ENCODE measurements around the gene ADAM19.
"Not testable (repeated sequence)": the region's sequence is repeated elsewhere in the genome, so short reads cannot be mapped to it uniquely, and the experiment has no call there.

ADAM19 gene

GRCh38 chr5:157485340-157485739 is 90.2 kb downstream of the ADAM19 start:
- TF ChIP-seq CTCF (IDR thresholded peaks at IDR 0.05; ENCODE audit: low read depth, low read length), result no peak

DNA sequence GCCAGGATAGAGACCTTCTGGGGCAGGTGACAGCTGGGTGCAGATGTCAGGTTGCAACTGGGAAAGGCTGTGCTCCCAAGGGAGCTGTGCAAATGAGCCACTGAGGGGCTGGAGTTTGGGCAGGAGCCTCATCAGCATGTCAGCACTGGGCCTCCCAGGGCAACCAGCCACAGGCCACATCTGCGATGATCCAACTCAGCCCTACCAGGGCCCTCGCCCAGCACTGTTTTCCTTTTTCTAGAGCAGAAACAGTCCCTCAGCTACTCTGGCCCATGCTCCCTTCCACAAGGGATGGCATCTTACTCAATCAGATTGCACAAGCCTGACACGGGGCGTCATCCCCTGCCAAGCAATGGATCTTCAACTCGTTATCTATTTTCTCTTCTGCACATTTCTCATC is 90.8 kb downstream of the ADAM19 start:
- DNase-seq (ENCODE audit: extremely low read depth, low read depth), result peak; percentile 10
- TF ChIP-seq CTCF (IDR thresholded peaks at IDR 0.05; ENCODE audit: low read depth, low read length), result no peak

More at GRCh38 chr5:157485340-157485739, 90.2 kb downstream of the ADAM19 start:
- no peak for DNase-seq (ENCODE audit: extremely low read depth, low read depth)

GRCh38 chr5:157482702-157483101 is 92.9 kb downstream of the ADAM19 start:
- DNase-seq (ENCODE audit: extremely low read depth, low read depth), result not testable (repeated sequence)

DNA sequence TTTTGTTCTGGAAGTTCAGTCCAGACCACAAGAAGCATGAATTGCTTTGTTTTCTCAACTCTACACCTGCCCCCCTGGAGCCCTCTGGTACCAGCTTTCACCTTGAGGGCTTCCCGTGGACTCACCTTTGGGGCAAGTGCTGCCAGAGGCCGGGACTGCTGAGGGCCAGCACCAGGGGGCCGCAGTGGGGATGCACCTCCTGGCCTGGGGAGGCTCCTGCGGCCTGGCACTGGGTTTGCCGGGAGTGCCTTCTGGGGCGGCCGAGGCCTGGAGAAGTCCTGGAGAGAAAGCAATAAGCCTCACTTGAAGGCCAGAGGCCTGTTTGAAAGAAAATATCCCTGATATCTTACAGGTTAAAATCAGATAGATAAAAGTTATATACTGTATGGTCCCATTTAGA is 93.9 kb downstream of the ADAM19 start:
- no peak for TF ChIP-seq CTCF (IDR thresholded peaks at IDR 0.05; ENCODE audit: low read depth, low read length)
- DNase-seq (ENCODE audit: extremely low read depth, low read depth), result no peak

- no peak for DNase-seq (ENCODE audit: extremely low read depth, low read depth)
- no peak for TF ChIP-seq CTCF (IDR thresholded peaks at IDR 0.05; ENCODE audit: low read depth, low read length)
Observed at GRCh38 chr5:157481265-157481664, 94.3 kb downstream of the ADAM19 start.

GRCh38 chr5:157479612-157480510 is 95.7 kb downstream of the ADAM19 start:
- TF ChIP-seq CTCF (IDR thresholded peaks at IDR 0.05; ENCODE audit: low read depth, low read length), result no peak
- DNase-seq (ENCODE audit: extremely low read depth, low read depth), result no peak

DNA sequence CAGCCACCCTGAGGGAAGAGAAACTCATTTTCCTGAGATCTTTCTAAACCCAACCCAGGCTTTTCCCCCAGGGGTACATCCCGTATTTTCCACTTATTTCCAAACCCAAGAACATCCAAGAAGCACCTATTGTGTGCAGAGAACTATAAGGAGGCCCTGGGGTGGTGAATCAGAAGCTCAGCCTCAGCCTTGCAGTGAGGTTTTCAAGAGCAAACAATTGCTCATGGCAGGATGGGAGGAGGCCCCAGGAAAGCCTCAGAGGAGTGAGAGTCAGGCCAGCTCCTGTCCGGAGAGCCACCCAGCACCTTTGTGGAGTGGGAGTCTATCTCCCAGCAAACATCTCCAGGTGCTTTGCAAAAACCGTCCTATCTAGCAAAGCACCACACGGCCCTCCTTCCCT is 96.4 kb downstream of the ADAM19 start:
- no peak for TF ChIP-seq CTCF (IDR thresholded peaks at IDR 0.05; ENCODE audit: low read depth, low read length)
- no peak for DNase-seq (ENCODE audit: extremely low read depth, low read depth)

- no peak for TF ChIP-seq CTCF (IDR thresholded peaks at IDR 0.05; ENCODE audit: low read depth, low read length)
- no peak for DNase-seq (ENCODE audit: extremely low read depth, low read depth)
Observed at GRCh38 chr5:157478726-157479125, 96.8 kb downstream of the ADAM19 start.
